ENCODE measurements around the gene DOCK3.
"Not testable (repeated sequence)": the region's sequence is repeated elsewhere in the genome, so short reads cannot be mapped to it uniquely, and the experiment has no call there.

Gene DOCK3

DNA sequence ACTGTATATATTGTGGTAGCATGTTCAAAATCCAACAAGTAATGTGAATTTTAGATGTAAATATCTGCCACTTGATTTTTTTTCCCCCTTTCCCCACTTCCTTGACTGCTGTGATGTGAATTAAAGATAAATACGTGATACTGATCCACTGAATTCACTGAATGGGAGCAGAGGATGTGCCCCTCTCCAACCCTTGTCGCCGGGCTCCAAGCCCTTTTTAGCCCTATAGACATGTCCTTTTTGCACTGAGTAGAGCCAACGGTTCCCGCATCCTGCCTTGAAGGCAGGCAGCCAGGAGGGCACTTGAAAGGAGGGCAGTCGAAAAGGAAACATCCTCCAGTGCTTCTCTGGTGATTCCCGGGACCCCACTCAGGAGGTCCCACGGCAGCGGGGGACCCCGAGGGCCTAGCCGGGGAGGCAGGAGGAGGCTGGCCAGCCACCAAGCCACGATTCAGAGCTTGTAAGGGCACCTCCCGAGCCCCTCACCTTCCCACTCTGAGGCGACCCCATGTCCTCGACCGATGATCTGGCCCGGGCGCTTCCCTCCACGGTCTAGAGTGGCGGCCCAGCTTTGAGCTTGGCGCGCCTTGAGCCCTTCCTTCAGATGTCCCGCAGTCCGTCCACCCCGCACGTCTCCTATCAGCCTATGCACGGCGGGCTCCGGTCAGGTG is 709.5 kb downstream of the DOCK3 start:
- peaks cover 22 to 34% of the 10 kb centered on the region in 2 donors for H3K4me1 ChIP-seq (ENCODE audit: control insufficient read depth in 1 of 2, insufficient read depth in 2 of 2, low read length in 2 of 2)
- peaks cover 16 to 19% of the 10 kb centered on the region in 2 donors for H3K36me3 ChIP-seq (ENCODE audit: control insufficient read depth in 1 of 2, insufficient read depth in 2 of 2, low read length in 2 of 2)
- H3K27ac ChIP-seq (ENCODE audit: low read length): peak overlapping the region; percentile 95
- peak overlapping the region; percentile 93 to 97 for H3K4me3 ChIP-seq (ENCODE audit: low read depth in 1 of 2, low read length in 2 of 2)
- no peaks in the 10 kb centered on the region for H3K9me3 ChIP-seq (ENCODE audit: control insufficient read depth in 1 of 2, low read length in 2 of 2)
- no peaks in the 10 kb centered on the region for H3K27me3 ChIP-seq (ENCODE audit: low read depth, low read length)

DNA sequence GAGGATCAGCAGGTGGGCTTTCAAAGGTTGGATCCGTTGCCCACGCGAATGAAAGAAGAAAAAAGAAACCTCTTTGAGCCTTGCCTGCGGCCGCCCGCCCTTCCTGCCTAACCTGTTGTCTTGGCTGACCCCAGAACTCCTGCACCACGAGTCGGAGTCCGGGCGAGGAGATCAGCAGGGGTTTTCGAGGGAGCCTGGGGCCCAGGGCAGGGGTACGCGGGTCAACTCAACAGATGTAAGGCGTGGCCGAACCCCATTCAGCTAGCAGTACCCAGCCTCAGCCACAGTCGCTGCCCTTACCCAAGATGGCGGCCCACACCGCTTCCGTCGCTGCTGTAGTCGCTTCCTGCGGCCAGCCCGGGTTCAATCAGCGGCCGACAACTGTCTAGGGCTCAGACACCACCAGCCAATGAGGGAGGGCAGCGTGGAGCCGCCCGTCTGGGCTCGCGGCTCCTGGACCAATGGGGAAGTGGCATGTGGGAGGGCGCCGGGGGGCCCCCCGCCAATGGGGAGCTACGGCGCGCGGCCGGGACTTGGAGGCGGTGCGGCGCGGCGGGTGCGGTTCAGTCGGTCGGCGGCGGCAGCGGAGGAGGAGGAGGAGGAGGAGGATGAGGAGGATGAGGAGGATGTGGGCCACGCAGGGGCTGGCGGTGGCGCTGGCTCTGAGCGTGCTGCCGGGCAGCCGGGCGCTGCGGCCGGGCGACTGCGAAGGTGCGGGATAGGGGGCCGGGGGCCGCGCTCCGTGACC is 710.2 kb downstream of the DOCK3 start, which contains the start of gene MANF:
Gene MANF, plus strand, starts transcription at position 566 of the 748 bp plus-strand sequence. Its CDS starts 52 bp downstream, at position 618.
- Histone ChIP-seq H3K4me3 (ENCODE audit: low read depth in 1 of 2, low read length in 2 of 2) (peak within 1 kb of the TSS; percentile 93 to 97), H3K27me3 (ENCODE audit: low read depth, low read length) (no peaks in the 10 kb centered on the region), H3K9me3 (ENCODE audit: control insufficient read depth in 1 of 2, low read length in 2 of 2) (no peaks in the 10 kb centered on the region), H3K36me3 (ENCODE audit: control insufficient read depth in 1 of 2, insufficient read depth in 2 of 2, low read length in 2 of 2) (peaks cover 17 to 20% of the 10 kb centered on the region in 2 donors), H3K27ac (ENCODE audit: low read length) (peak within 1 kb of the TSS; percentile 95), H3K4me1 (ENCODE audit: control insufficient read depth in 1 of 2, insufficient read depth in 2 of 2, low read length in 2 of 2) (peaks cover 22 to 34% of the 10 kb centered on the region in 2 donors)

DNA sequence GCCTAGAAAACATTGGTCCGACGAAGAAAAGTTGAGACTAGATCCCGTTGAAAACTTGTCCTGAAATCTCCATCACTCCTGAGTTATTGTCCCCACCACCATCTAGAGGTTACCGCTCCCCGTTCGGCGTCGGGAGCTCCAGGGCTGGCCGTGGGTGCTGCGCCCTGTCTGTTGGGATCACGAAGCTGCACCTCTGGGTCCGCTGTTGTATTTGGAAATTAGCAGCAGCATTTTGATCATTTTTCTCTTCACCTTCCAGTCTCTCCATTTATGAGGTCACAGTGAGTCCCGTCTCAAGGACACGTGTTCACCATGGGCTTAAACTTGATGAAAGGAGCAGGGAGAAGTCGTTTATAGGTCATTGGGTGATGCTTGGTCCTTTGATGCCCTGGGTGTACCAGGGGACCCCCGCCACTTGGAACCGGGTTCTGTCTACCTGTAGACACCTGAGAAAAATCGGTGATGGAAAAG is 710.9 kb downstream of the DOCK3 start:
- H3K9me3 ChIP-seq (ENCODE audit: control insufficient read depth in 1 of 2, low read length in 2 of 2): no peaks in the 10 kb centered on the region
- H3K27me3 ChIP-seq (ENCODE audit: low read depth, low read length): no peaks in the 10 kb centered on the region
- H3K27ac ChIP-seq (ENCODE audit: low read length): peak overlapping the region; percentile 55
- peak overlapping the region; percentile 66 to 97 for H3K4me3 ChIP-seq (ENCODE audit: low read depth in 1 of 2, low read length in 2 of 2)
- peaks cover 17 to 20% of the 10 kb centered on the region in 2 donors for H3K36me3 ChIP-seq (ENCODE audit: control insufficient read depth in 1 of 2, insufficient read depth in 2 of 2, low read length in 2 of 2)
- peaks cover 22 to 42% of the 10 kb centered on the region in 2 donors for H3K4me1 ChIP-seq (ENCODE audit: control insufficient read depth in 1 of 2, insufficient read depth in 2 of 2, low read length in 2 of 2)

DNA sequence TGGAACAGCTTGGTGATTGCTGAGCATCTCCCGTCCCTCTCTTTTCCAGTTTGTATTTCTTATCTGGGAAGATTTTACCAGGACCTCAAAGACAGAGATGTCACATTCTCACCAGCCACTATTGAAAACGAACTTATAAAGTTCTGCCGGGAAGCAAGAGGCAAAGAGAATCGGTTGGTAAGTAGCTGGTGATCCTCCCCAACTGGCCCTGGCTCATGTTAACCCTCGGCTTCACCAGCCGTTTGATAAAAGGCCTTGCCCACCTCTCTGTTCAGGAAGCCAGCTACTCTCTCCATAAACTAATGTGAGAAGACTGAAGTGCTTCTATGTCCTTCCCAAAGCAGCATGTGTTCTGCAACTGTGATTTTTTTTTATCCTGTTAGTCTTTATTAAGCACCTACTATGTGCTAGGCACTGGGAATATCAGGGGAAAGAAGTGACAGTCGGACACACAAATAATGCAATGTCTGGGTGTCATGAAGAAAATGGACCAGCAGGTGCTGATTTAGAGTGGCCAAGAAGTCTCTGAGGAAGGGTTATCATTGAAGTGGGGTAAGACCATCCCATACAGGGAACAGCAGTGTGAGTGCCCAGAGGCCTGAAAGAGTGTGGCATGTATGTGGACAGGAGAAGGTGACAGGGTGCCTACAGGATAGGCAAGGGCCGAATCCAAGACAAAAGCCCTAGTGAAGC is 711.6 kb downstream of the DOCK3 start:
- Histone ChIP-seq H3K27me3 (ENCODE audit: low read depth, low read length) (no peaks in the 10 kb centered on the region), H3K36me3 (ENCODE audit: control insufficient read depth in 1 of 2, insufficient read depth in 2 of 2, low read length in 2 of 2) (peaks cover 17 to 20% of the 10 kb centered on the region in 2 donors), H3K27ac (ENCODE audit: low read length) (peak overlapping the region; percentile 55), H3K4me1 (ENCODE audit: control insufficient read depth in 1 of 2, insufficient read depth in 2 of 2, low read length in 2 of 2) (peaks cover 22 to 43% of the 10 kb centered on the region in 2 donors), H3K4me3 (ENCODE audit: low read depth in 1 of 2, low read length in 2 of 2) (peak overlapping the region; percentile 66 to 97), H3K9me3 (ENCODE audit: control insufficient read depth in 1 of 2, low read length in 2 of 2) (no peaks in the 10 kb centered on the region)

DNA sequence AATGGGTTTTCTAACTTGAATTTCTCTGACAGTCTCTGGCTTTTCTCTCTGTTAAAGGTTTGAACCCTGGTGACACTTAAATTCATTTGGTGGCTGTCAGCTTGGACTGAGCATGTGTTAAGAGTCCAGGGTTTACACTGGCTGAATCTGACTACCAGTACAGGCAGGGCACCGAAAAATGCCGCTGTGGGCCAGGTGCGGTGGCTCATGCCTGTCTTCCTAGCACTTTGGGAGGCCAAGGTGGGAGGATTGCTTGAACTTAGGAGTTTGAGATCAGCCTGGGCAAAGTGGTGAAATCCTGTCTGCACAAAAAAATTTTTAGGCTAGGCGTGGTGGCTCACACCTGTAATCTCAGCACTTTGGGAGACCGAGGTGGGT is 712.1 kb downstream of the DOCK3 start:
- Histone ChIP-seq H3K4me3 (ENCODE audit: low read depth in 1 of 2, low read length in 2 of 2) (peak overlapping the region in 1 of 2 donors; percentile 66), H3K4me1 (ENCODE audit: control insufficient read depth in 1 of 2, insufficient read depth in 2 of 2, low read length in 2 of 2) (peaks cover 22 to 45% of the 10 kb centered on the region in 2 donors), H3K27me3 (ENCODE audit: low read depth, low read length) (no peaks in the 10 kb centered on the region), H3K27ac (ENCODE audit: low read length) (peak overlapping the region; percentile 55), H3K36me3 (ENCODE audit: control insufficient read depth in 1 of 2, insufficient read depth in 2 of 2, low read length in 2 of 2) (peaks cover 17 to 20% of the 10 kb centered on the region in 2 donors), H3K9me3 (ENCODE audit: control insufficient read depth in 1 of 2, low read length in 2 of 2) (no peaks in the 10 kb centered on the region)

DNA sequence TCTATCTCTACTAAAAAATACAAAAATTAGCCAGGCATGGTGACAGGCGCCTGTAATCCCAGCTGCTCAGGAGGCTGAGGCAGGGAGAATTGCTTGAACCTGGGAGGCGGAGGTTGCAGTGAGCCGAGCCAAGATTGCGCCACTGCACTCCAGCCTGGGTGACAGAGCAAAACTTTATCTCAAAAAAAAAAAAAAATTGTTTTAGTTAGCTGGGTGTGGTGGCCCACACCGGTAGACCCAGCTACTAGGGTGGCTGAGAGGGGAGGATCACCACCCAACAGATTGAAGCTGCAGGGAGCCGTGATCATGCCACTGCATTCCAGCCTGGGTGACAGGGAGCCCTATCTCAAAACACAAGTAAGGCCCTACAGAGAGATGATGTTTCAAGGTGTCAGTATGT is 712.6 kb downstream of the DOCK3 start:
- H3K27ac ChIP-seq (ENCODE audit: low read length); H3K9me3 ChIP-seq (ENCODE audit: control insufficient read depth in 1 of 2, low read length in 2 of 2); H3K4me3 ChIP-seq (ENCODE audit: low read depth in 1 of 2, low read length in 2 of 2); H3K27me3 ChIP-seq (ENCODE audit: low read depth, low read length): not testable (repeated sequence)
- Histone ChIP-seq H3K4me1 (ENCODE audit: control insufficient read depth in 1 of 2, insufficient read depth in 2 of 2, low read length in 2 of 2) (peaks cover 22 to 49% of the 10 kb centered on the region in 2 donors), H3K36me3 (ENCODE audit: control insufficient read depth in 1 of 2, insufficient read depth in 2 of 2, low read length in 2 of 2) (peaks cover 17 to 20% of the 10 kb centered on the region in 2 donors)

DNA sequence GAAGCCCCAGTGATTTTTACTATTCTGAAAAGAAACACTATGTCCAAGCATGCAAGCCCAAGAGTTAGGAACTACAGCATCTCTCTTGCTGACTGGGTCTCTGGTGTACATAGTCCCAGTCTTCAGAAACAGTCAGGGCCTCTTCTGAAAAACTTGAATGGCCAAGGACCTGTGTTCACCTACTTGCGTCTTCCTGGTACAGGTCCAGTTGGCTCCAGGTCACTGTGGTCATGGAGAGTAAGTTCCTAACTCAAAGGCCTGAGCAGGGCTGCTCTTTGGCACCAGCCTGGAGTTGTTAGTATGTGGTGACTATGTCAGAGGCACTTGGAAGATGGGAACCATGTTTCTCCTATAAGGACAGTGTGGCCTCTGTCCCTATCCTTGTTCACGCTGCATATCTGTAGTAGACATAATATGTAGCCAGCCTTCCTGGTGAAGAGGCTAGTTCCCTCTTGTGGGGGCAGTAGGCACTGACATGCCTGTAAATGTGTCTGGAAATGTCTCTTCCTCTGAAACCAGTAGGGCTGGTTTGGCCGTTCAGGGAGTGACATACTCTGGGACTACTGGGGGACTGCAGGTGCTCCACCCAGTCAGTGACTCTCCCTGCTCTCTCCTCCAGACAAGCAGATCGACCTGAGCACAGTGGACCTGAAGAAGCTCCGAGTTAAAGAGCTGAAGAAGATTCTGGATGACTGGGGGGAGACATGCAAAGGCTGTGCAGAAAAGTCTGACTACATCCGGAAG is 713.7 kb downstream of the DOCK3 start:
- Histone ChIP-seq H3K27ac (ENCODE audit: low read length) (no peak overlapping the region), H3K4me3 (ENCODE audit: low read depth in 1 of 2, low read length in 2 of 2) (no peak overlapping the region), H3K27me3 (ENCODE audit: low read depth, low read length) (no peaks in the 10 kb centered on the region), H3K4me1 (ENCODE audit: control insufficient read depth in 1 of 2, insufficient read depth in 2 of 2, low read length in 2 of 2) (peaks cover 25 to 58% of the 10 kb centered on the region in 2 donors), H3K9me3 (ENCODE audit: control insufficient read depth in 1 of 2, low read length in 2 of 2) (no peaks in the 10 kb centered on the region), H3K36me3 (ENCODE audit: control insufficient read depth in 1 of 2, insufficient read depth in 2 of 2, low read length in 2 of 2) (peaks cover 23 to 31% of the 10 kb centered on the region in 2 donors)

DNA sequence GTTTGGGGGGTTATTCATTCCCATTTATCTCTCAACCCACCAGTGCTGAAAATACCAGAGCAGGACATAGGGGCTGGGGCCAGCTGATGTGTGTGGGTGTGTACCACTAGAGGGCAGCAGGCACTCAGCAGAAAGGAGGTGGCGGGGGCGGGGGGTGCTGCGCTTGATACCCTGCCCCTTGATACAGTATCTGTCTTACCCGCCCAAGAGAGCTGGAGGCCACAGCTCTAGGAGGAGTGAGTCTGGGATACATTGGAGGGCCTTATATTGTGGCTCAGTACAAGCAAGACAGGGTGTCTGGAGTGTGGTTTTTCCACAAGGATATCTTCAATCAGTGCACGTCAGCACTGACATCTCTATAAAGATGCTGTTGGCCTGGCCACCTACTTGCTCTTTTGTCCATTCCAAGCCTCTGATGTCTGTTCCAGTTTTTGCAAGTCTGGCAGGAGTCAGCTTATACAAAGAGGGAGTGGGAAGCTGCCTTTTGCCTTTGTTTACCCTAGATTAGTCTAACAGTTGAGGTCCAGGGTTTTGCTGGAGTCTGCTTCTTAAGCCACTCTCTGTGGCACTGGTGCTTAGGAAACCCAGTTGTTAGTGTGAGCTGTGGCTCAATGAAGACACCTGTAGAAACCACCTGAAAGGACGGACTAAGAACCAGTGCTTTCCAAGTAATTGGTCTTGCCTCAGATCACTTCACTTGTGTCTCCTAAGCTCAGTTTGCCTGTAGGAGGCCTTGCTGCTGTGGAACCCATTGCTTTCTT is 714.9 kb downstream of the DOCK3 start:
- peaks cover 33 to 43% of the 10 kb centered on the region in 2 donors for H3K36me3 ChIP-seq (ENCODE audit: control insufficient read depth in 1 of 2, insufficient read depth in 2 of 2, low read length in 2 of 2)
- H3K4me3 ChIP-seq (ENCODE audit: low read depth in 1 of 2, low read length in 2 of 2): no peak overlapping the region
- no peak overlapping the region for H3K27ac ChIP-seq (ENCODE audit: low read length)
- peaks cover 30 to 61% of the 10 kb centered on the region in 2 donors for H3K4me1 ChIP-seq (ENCODE audit: control insufficient read depth in 1 of 2, insufficient read depth in 2 of 2, low read length in 2 of 2)
- H3K9me3 ChIP-seq (ENCODE audit: control insufficient read depth in 1 of 2, low read length in 2 of 2): no peaks in the 10 kb centered on the region
- no peaks in the 10 kb centered on the region for H3K27me3 ChIP-seq (ENCODE audit: low read depth, low read length)

DNA sequence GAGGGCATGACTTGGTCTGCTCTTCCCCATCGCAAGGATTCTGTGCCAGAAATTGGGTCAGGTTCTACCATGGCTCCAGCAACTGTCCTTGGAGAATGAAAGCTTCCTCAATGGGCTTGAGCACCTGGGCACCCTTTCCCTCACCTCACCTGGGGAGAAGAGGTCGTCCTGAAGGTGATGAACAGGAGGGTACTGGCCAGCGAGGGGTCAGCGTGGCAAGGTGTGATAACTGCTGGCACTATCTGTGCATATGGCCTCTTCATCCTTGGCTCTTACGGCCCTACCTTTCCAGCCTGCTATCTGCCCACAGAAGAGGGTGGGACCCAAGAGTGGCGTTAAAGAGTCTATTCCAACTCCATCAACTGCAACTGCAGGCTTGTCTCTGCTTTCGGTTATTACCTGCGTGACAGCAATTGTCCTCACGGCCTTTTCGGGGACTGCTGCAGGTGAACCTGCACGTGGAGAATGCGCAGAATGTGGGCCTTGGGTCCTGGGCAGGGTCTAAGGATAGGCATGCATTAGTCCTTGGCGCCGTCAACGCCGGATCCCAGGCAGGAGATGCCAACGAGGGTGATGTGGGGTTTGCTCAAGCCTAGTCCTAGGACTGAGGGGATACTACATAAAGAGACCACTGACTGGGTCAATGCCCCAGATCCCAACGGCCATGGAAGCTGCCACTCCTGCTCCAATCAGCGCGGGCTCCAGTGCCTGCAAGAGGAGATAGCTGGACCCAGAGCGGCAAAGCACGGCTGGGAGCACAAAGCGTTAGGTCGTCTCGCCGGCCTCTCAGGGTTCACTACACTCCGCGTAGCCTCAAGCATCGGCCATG is 715.7 kb downstream of the DOCK3 start:
- peaks cover 30 to 68% of the 10 kb centered on the region in 2 donors for H3K4me1 ChIP-seq (ENCODE audit: control insufficient read depth in 1 of 2, insufficient read depth in 2 of 2, low read length in 2 of 2)
- peaks cover 41 to 51% of the 10 kb centered on the region in 2 donors for H3K36me3 ChIP-seq (ENCODE audit: control insufficient read depth in 1 of 2, insufficient read depth in 2 of 2, low read length in 2 of 2)
- H3K4me3 ChIP-seq (ENCODE audit: low read depth in 1 of 2, low read length in 2 of 2): peak overlapping the region; percentile 45 to 68

More for the DNA sequence above, 715.7 kb downstream of the DOCK3 start:
- no peak overlapping the region for H3K27ac ChIP-seq (ENCODE audit: low read length)
- no peaks in the 10 kb centered on the region for H3K9me3 ChIP-seq (ENCODE audit: control insufficient read depth in 1 of 2, low read length in 2 of 2)
- H3K27me3 ChIP-seq (ENCODE audit: low read depth, low read length): no peaks in the 10 kb centered on the region
